Trophoblast cell (in vitro differentiated cells and primary cell): ENCODE data around the gene RANBP10.

Experiments used
- DNase-seq, 2 donors: peaks; one replicate each; pipeline ENCODE4 v3.0.0-alpha.2; 2016
- H2AFZ ChIP-seq: 2 replicates; pipeline ENCODE4 v1.6.1; 2013; ENCODE audit warnings: low read length, moderate library complexity, mild to moderate bottlenecking; ENCODE audit not compliant: insufficient read depth, poor library complexity
- H2AK5ac ChIP-seq: 2 replicates; pipeline ENCODE4 v1.6.1; 2013; ENCODE audit warnings: mild to moderate bottlenecking, low read length
- H2BK120ac ChIP-seq: 2 replicates; pipeline ENCODE4 v1.6.1; 2013; ENCODE audit warnings: low read length, mild to moderate bottlenecking, moderate library complexity; ENCODE audit not compliant: insufficient read depth, poor library complexity
- H2BK12ac ChIP-seq: 2 replicates; pipeline ENCODE4 v1.6.1; 2013; ENCODE audit warnings: mild to moderate bottlenecking, low read length, moderate library complexity
- H2BK5ac ChIP-seq: 2 replicates; pipeline ENCODE4 v1.6.1; 2013; ENCODE audit warnings: low read length, low read depth, moderate library complexity, mild to moderate bottlenecking; ENCODE audit not compliant: poor library complexity
- H3K14ac ChIP-seq: 2 replicates; pipeline ENCODE4 v1.6.1; 2013; ENCODE audit warnings: mild to moderate bottlenecking, low read length
- H3K18ac ChIP-seq: 2 replicates; pipeline ENCODE4 v1.6.1; 2013; ENCODE audit warnings: mild to moderate bottlenecking, low read length
- H3K23ac ChIP-seq: 2 replicates; pipeline ENCODE4 v1.6.1; 2013; ENCODE audit warnings: low read length
- H3K27ac ChIP-seq: 2 replicates; pipeline ENCODE4 v1.5.1; 2013; ENCODE audit warnings: low read depth, mild to moderate bottlenecking, inconsistent platforms, low read length, moderate library complexity
- H3K27me3 ChIP-seq: 2 replicates; pipeline ENCODE4 v1.6.1; 2013; ENCODE audit warnings: inconsistent platforms, mild to moderate bottlenecking, low read length, moderate library complexity; ENCODE audit not compliant: insufficient read depth
- H3K36me3 ChIP-seq, 2 experiments: 1 replicate in 1 of 2; 2 replicates in 1 of 2; pipeline ENCODE4 v1.6.1; 2013; ENCODE audit warnings: low read length in 2 of 2, mild to moderate bottlenecking in 2 of 2, moderate library complexity in 1 of 2; ENCODE audit not compliant: insufficient read depth in 2 of 2, control insufficient read depth in 1 of 2
- H3K4ac ChIP-seq: 2 replicates; pipeline ENCODE4 v1.6.1; 2013; ENCODE audit warnings: low read depth, mild to moderate bottlenecking, low read length, moderate library complexity
- H3K4me1 ChIP-seq, 2 experiments: 1 replicate in 1 of 2; 2 replicates in 1 of 2; pipeline ENCODE4 v1.6.1; 2013; ENCODE audit warnings: low read length in 2 of 2, mild to moderate bottlenecking in 2 of 2, moderate library complexity in 1 of 2; ENCODE audit not compliant: insufficient read depth in 2 of 2, control insufficient read depth in 1 of 2
- H3K4me2 ChIP-seq: 2 replicates; pipeline ENCODE4 v1.6.1; 2013; ENCODE audit warnings: inconsistent platforms, mild to moderate bottlenecking, low read length, moderate library complexity
- H3K4me3 ChIP-seq: 2 replicates; pipeline ENCODE4 v1.5.1; 2013; ENCODE audit warnings: mild to moderate bottlenecking, low read depth, low read length, inconsistent platforms
- H3K79me1 ChIP-seq: one replicate; pipeline ENCODE4 v1.6.1; 2013; ENCODE audit warnings: low read length
- H3K79me2 ChIP-seq: 2 replicates; pipeline ENCODE4 v1.6.1; 2013; ENCODE audit warnings: low read length, mild to moderate bottlenecking; ENCODE audit not compliant: control insufficient read depth, insufficient read depth, poor library complexity
- H3K9ac ChIP-seq: 2 replicates; pipeline ENCODE4 v1.6.1; 2013; ENCODE audit warnings: mild to moderate bottlenecking, low read length
- H3K9me3 ChIP-seq: 2 replicates; pipeline ENCODE4 v1.6.1; 2013; ENCODE audit warnings: low read depth, mild to moderate bottlenecking, control low read depth, inconsistent platforms, low read length; ENCODE audit not compliant: insufficient read depth
- H4K12ac ChIP-seq: 2 replicates; pipeline ENCODE4 v1.6.1; 2013; ENCODE audit warnings: low read depth, mild to moderate bottlenecking, low read length, moderate library complexity
- H4K8ac ChIP-seq: 2 replicates; pipeline ENCODE4 v1.6.1; 2013; ENCODE audit warnings: low read depth, mild to moderate bottlenecking, low read length, moderate library complexity
- H4K91ac ChIP-seq: one replicate; pipeline ENCODE4 v1.6.1; 2013; ENCODE audit warnings: low read depth, mild to moderate bottlenecking, low read length, moderate library complexity
- WGBS: extraction: QIAGEN DNeasy Blood & Tissue Kit; methylation state at CpG from one replicate; pipeline ENCODE4 v1.1.7; 2013; ENCODE audit warnings: missing lambda C conversion rate; ENCODE audit not compliant: insufficient read length, insufficient coverage; ENCODE audit errors: extremely low coverage; 5-methylcytosine and 5-hydroxymethylcytosine counted together

RANBP10 gene

GRCh38 chr16:67723911-67724305 lies 82.5 kb downstream of the RANBP10 start:
- Histone ChIP-seq H3K79me1 (peaks cover 9% of the 10 kb centered on the region), H3K23ac (no peak overlapping the region), H2BK12ac (no peak overlapping the region), H2AFZ (no peak overlapping the region), H3K4me1 (peaks cover 15 to 16% of the 10 kb centered on the region in 2 experiments), H2BK120ac (no peak overlapping the region), H3K9ac (no peak overlapping the region), H3K18ac (no peak overlapping the region), H3K9me3 (no peaks in the 10 kb centered on the region), H3K36me3 (peaks cover 34 to 50% of the 10 kb centered on the region in 2 experiments), H3K27me3 (no peaks in the 10 kb centered on the region), H3K4ac (no peak overlapping the region), H4K91ac (peak overlapping the region; percentile 37), H2BK5ac (no peak overlapping the region), H3K4me2 (no peak overlapping the region), H4K12ac (no peak overlapping the region), H3K4me3 (no peak overlapping the region), H3K79me2 (peaks cover 6% of the 10 kb centered on the region), H2AK5ac (no peak overlapping the region), H3K27ac (no peak overlapping the region), H3K14ac (no peak overlapping the region), H4K8ac (no peak overlapping the region)
- WGBS, result no CpG with 5 or more reads among the region's 5 CpGs
- DNase-seq, result no peak

DNA sequence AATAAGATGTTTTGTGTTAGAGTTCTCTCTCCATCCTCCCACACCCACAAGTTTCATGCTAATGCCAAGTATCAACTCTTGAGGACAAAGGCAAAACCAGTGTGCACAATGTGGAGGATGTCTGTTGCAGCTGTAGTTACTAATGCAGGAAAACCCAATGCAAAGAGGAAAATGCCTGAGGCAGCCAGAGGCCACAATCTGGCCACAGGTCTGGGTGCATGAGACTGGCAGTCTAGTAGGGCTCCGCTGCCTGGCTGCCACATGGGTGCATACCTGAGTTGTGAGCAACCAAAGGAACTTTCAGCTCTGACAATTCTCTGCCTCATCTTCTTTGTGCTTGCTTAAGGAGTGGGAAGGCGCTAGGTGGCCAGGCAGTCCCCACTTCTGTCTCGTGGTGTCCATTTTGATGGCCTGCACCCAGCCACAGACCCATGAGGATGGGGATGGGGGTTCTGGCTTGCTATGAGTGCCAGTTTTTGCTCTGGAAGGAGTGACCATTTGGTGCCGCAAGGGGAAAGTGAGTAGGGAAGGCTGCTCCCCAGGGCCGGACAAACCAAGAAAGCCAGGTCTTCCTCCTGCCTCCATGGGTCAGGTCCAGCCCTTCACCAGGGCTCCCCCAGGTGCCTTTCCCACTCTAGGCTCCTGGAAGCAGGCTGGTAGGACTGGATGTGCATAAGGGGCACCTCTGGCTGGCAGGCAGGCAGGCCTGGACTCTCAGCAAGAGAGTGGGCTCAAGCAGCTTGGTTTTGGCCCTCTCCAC lies 83.0 kb downstream of the RANBP10 start:
- Histone ChIP-seq H3K27ac (no peak overlapping the region), H2BK5ac (no peak overlapping the region), H3K79me2 (peaks cover 10% of the 10 kb centered on the region), H2BK120ac (no peak overlapping the region), H3K18ac (no peak overlapping the region), H3K79me1 (peaks cover 12% of the 10 kb centered on the region), H3K36me3 (peaks cover 29 to 44% of the 10 kb centered on the region in 2 experiments), H2BK12ac (peak overlapping the region; percentile 34), H3K27me3 (no peaks in the 10 kb centered on the region), H2AFZ (no peak overlapping the region), H4K8ac (no peak overlapping the region), H3K9ac (no peak overlapping the region), H3K9me3 (no peaks in the 10 kb centered on the region), H3K23ac (no peak overlapping the region), H3K4me1 (peaks cover 15 to 20% of the 10 kb centered on the region in 2 experiments), H4K91ac (peak overlapping the region; percentile 37), H2AK5ac (no peak overlapping the region), H3K4me2 (no peak overlapping the region), H4K12ac (no peak overlapping the region), H3K4me3 (no peak overlapping the region), H3K14ac (no peak overlapping the region), H3K4ac (no peak overlapping the region)
- no CpG with 5 or more reads among the region's 5 CpGs for WGBS
- peak; percentile 26 to 32 for DNase-seq

DNA sequence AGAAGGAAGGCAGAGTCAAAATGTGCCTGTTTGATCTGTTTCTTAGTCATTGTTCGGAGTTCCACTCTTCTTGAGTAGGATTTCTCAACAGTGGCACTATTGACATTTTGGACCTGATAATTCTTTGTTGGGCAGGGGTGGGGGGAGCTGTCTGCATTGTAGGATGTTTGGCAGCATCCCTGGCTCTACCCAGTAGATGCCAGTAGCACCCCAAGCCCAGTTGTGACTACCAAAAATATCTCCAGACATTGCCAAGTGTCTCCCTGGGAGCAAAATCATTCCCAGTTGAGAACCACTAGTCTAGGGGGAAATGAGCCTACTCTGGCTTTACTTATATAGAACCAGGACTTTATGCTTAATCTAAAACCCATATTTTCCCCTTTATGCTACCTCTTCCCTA lies 86.1 kb downstream of the RANBP10 start:
- Histone ChIP-seq H2AK5ac (no peak overlapping the region), H3K79me2 (peaks cover 11% of the 10 kb centered on the region), H3K9me3 (no peaks in the 10 kb centered on the region), H3K36me3 (peaks cover 6 to 17% of the 10 kb centered on the region in 2 experiments), H4K8ac (no peak overlapping the region), H3K18ac (no peak overlapping the region), H3K14ac (no peak overlapping the region), H3K27me3 (no peaks in the 10 kb centered on the region), H2BK120ac (no peak overlapping the region), H3K9ac (no peak overlapping the region), H3K4ac (no peak overlapping the region), H3K23ac (no peak overlapping the region), H3K4me2 (peak overlapping the region; percentile 76), H3K79me1 (peaks cover 12% of the 10 kb centered on the region), H2BK12ac (no peak overlapping the region), H3K27ac (no peak overlapping the region), H2BK5ac (no peak overlapping the region), H4K91ac (no peak overlapping the region), H2AFZ (no peak overlapping the region), H3K4me3 (no peak overlapping the region), H4K12ac (no peak overlapping the region), H3K4me1 (peaks cover 15 to 21% of the 10 kb centered on the region in 2 experiments)
- WGBS, result no CpG with 5 or more reads among the region's 1 CpG
- DNase-seq, result no peak

GRCh38 chr16:67719778-67720144 lies 86.6 kb downstream of the RANBP10 start:
- Histone ChIP-seq H2BK120ac (peak overlapping the region; percentile 74), H3K27me3 (no peaks in the 10 kb centered on the region), H3K4ac (peak overlapping the region; percentile 56), H3K18ac (peak overlapping the region; percentile 7), H2BK5ac (no peak overlapping the region), H3K14ac (peak overlapping the region; percentile 75), H3K9me3 (no peaks in the 10 kb centered on the region), H4K12ac (peak overlapping the region; percentile 98), H2BK12ac (peak overlapping the region; percentile 3), H3K79me1 (peaks cover 12% of the 10 kb centered on the region), H2AK5ac (peak overlapping the region; percentile 57), H3K79me2 (peaks cover 11% of the 10 kb centered on the region), H3K4me1 (peaks cover 15 to 21% of the 10 kb centered on the region in 2 experiments), H3K27ac (peak overlapping the region; percentile 34), H3K36me3 (peaks cover 5 to 12% of the 10 kb centered on the region in 2 experiments), H3K4me2 (peak overlapping the region; percentile 76), H3K9ac (no peak overlapping the region), H4K8ac (peak overlapping the region; percentile 88), H4K91ac (peak overlapping the region; percentile 86), H3K23ac (no peak overlapping the region), H2AFZ (peak overlapping the region; percentile 11), H3K4me3 (peak overlapping the region; percentile 80)
- no CpG with 5 or more reads among the region's 5 CpGs for whole genome bisulfite sequencing
- DNase-seq, result peak; percentile 39 to 69
